Osteoblast (primary cell): ENCODE measurements around the gene LRP1-AS. TPM values are rescaled to one million over a fixed set of nuclear protein-coding genes. Genes with fewer than 3 reads are reported as not detected.

ENCODE experiments used
- DNase-seq: peaks from one replicate; pipeline ENCODE4 v3.0.0; 2011; ENCODE audit warnings: low spot score, mixed read lengths; ENCODE audit not compliant: insufficient read length; ENCODE audit errors: missing footprints
- H2AFZ ChIP-seq: 2 replicates; pipeline ENCODE4 v1.6.0; 2011; ENCODE audit warnings: mild to moderate bottlenecking, low read length
- H3K27ac ChIP-seq: 2 replicates; pipeline ENCODE4 v1.5.1; 2011; ENCODE audit warnings: mild to moderate bottlenecking, low read depth, low read length, moderate library complexity
- H3K27me3 ChIP-seq: 2 replicates; pipeline ENCODE4 v1.6.0; 2012; ENCODE audit warnings: mild to moderate bottlenecking, control low read depth, inconsistent platforms, low read length, moderate library complexity; ENCODE audit not compliant: insufficient read depth
- H3K36me3 ChIP-seq: 2 replicates; pipeline ENCODE4 v1.5.1; 2011; ENCODE audit warnings: mild to moderate bottlenecking, low read length, control low read depth, moderate library complexity; ENCODE audit not compliant: insufficient read depth
- H3K4me1 ChIP-seq: 2 replicates; pipeline ENCODE4 v1.5.1; 2011; ENCODE audit warnings: mild to moderate bottlenecking, low read length, control low read depth, moderate library complexity; ENCODE audit not compliant: insufficient read depth
- H3K4me2 ChIP-seq: 2 replicates; pipeline ENCODE4 v1.6.0; 2011; ENCODE audit warnings: mild to moderate bottlenecking, low read length; ENCODE audit not compliant: insufficient read depth
- H3K4me3 ChIP-seq: fragments of 200-600 bp; sonication (generic); 3 replicates; pipeline ENCODE4 v1.5.1; 2012; ENCODE audit warnings: mild to moderate bottlenecking, low read length, inconsistent platforms; ENCODE audit not compliant: insufficient read depth
- H3K79me2 ChIP-seq: 2 replicates; pipeline ENCODE4 v1.6.0; 2012; ENCODE audit warnings: mild to moderate bottlenecking, low read length, control low read depth, inconsistent platforms; ENCODE audit not compliant: insufficient read depth
- H3K9me3 ChIP-seq: 2 replicates; pipeline ENCODE4 v1.5.1; 2011; ENCODE audit warnings: low read depth, low read length, control low read depth
- H4K20me1 ChIP-seq: 2 replicates; pipeline ENCODE4 v1.6.0; 2012; ENCODE audit warnings: mild to moderate bottlenecking, low read length, control low read depth; ENCODE audit not compliant: insufficient read depth
- CTCF ChIP-seq: IDR thresholded peaks from 2 replicates; pipeline ENCODE4 v1.5.1; 2011; ENCODE audit warnings: mild to moderate bottlenecking, low read depth, low read length, moderate library complexity; ENCODE audit errors: extremely low read depth
- total RNA-seq: library from RNA; depleted of rRNA; stranded (reverse); fragments of >200 nt; gene quantifications from 2 replicates; pipeline ENCODE4 v1.2.3, GENCODE V29; 2012

Gene LRP1-AS
- total RNA-seq, 1 donor: not detected

GRCh38 chr12:57142727-57143126 is 4.7 kb downstream of the LRP1-AS start:
- Histone ChIP-seq H3K9me3 (no peaks in the 10 kb centered on the region), H3K79me2 (peaks cover 96% of the 10 kb centered on the region), H3K36me3 (peaks cover 91% of the 10 kb centered on the region), H3K4me2 (no peak overlapping the region), H3K27me3 (no peaks in the 10 kb centered on the region), H2AFZ (no peak overlapping the region), H4K20me1 (peaks cover 79% of the 10 kb centered on the region), H3K4me1 (peaks cover 71% of the 10 kb centered on the region), H3K4me3 (no peak overlapping the region), H3K27ac (peak overlapping the region; percentile 24)
- TF ChIP-seq CTCF: no peak
- no peak for DNase-seq

GRCh38 chr12:57142121-57142520 is 5.3 kb downstream of the LRP1-AS start:
- no peaks in the 10 kb centered on the region for H3K9me3 ChIP-seq
- peaks cover 87% of the 10 kb centered on the region for H3K36me3 ChIP-seq
- H3K4me1 ChIP-seq: peaks cover 69% of the 10 kb centered on the region
- no peak overlapping the region for H3K4me2 ChIP-seq
- no peak overlapping the region for H3K4me3 ChIP-seq
- peaks cover 96% of the 10 kb centered on the region for H3K79me2 ChIP-seq
- H3K27me3 ChIP-seq: no peaks in the 10 kb centered on the region
- no peak for DNase-seq
- H4K20me1 ChIP-seq: peaks cover 76% of the 10 kb centered on the region
- no peak for TF ChIP-seq CTCF
- H3K27ac ChIP-seq: peak overlapping the region; percentile 7
- no peak overlapping the region for H2AFZ ChIP-seq

GRCh38 chr12:57141249-57141648 is 6.2 kb downstream of the LRP1-AS start:
- H3K9me3 ChIP-seq: no peaks in the 10 kb centered on the region
- H3K79me2 ChIP-seq: peaks cover 95% of the 10 kb centered on the region
- H4K20me1 ChIP-seq: peaks cover 72% of the 10 kb centered on the region
- H3K4me3 ChIP-seq: no peak overlapping the region
- no peak overlapping the region for H2AFZ ChIP-seq
- H3K4me1 ChIP-seq: peaks cover 67% of the 10 kb centered on the region
- H3K4me2 ChIP-seq: no peak overlapping the region
- H3K27me3 ChIP-seq: no peaks in the 10 kb centered on the region
- peak overlapping the region; percentile 7 for H3K27ac ChIP-seq
- peaks cover 79% of the 10 kb centered on the region for H3K36me3 ChIP-seq
- no peak for TF ChIP-seq CTCF
- DNase-seq: no peak

GRCh38 chr12:57139796-57140649 is 7.4 kb downstream of the LRP1-AS start:
- H4K20me1 ChIP-seq: peaks cover 66% of the 10 kb centered on the region
- no peak overlapping the region for H2AFZ ChIP-seq
- H3K4me2 ChIP-seq: peak overlapping the region; percentile 29
- no peaks in the 10 kb centered on the region for H3K27me3 ChIP-seq
- peaks cover 70% of the 10 kb centered on the region for H3K36me3 ChIP-seq
- no peak for TF ChIP-seq CTCF
- no peaks in the 10 kb centered on the region for H3K9me3 ChIP-seq
- peaks cover 67% of the 10 kb centered on the region for H3K4me1 ChIP-seq
- peak overlapping the region; percentile 60 for H3K27ac ChIP-seq
- no peak overlapping the region for H3K4me3 ChIP-seq
- H3K79me2 ChIP-seq: peaks cover 95% of the 10 kb centered on the region
- peak; percentile 83 for DNase-seq
